HEK293 (cell line): ENCODE measurements around the gene EOMES.

Experiments
- BCL11A ChIP-seq: fragments of 450-650 bp; formaldehyde crosslinking; IDR thresholded peaks from 2 replicates; pipeline ENCODE4 v1.5.1; 2016; ENCODE audit warnings: low read depth, missing biosample characterization, missing genetic modification characterization
- EGR2 ChIP-seq: fragments of 450-650 bp; formaldehyde crosslinking; IDR thresholded peaks from 2 replicates; pipeline ENCODE4 v1.5.1; 2016; ENCODE audit warnings: low read depth, missing biosample characterization, missing genetic modification characterization
- GLIS2 ChIP-seq: fragments of 450-650 bp; formaldehyde crosslinking; IDR thresholded peaks from 2 replicates; pipeline ENCODE4 v1.5.1; 2016; ENCODE audit warnings: missing biosample characterization, missing genetic modification characterization
- PATZ1 ChIP-seq: fragments of 450-650 bp; formaldehyde crosslinking; IDR thresholded peaks from 2 replicates; pipeline ENCODE4 v1.5.1; 2016; ENCODE audit warnings: missing biosample characterization, missing genetic modification characterization
- PBX3 ChIP-seq: sonication (generic); formaldehyde crosslinking; IDR thresholded peaks from 2 replicates; pipeline ENCODE4 v1.8.1; 2022; ENCODE audit warnings: mild to moderate bottlenecking, moderate library complexity, missing genetic modification reagents
- REPIN1 ChIP-seq: fragments of 450-650 bp; formaldehyde crosslinking; IDR thresholded peaks from 2 replicates; pipeline ENCODE4 v1.5.1; 2017; ENCODE audit warnings: missing biosample characterization, missing genetic modification characterization, low read depth
- SP3 ChIP-seq: fragments of 450-650 bp; formaldehyde crosslinking; IDR thresholded peaks from 2 replicates; pipeline ENCODE4 v1.5.1; 2016; ENCODE audit warnings: missing biosample characterization, missing genetic modification characterization
- TCF7L2 ChIP-seq: IDR thresholded peaks from 2 replicates; pipeline ENCODE4 v1.6.1; 2011; ENCODE audit warnings: low read depth, mild to moderate bottlenecking, inconsistent platforms, low read length, moderate library complexity, borderline replicate concordance
- ZBTB1 ChIP-seq: fragments of 450-650 bp; formaldehyde crosslinking; IDR thresholded peaks from 2 replicates; pipeline ENCODE4 v1.5.1; 2016; ENCODE audit warnings: missing biosample characterization, missing genetic modification characterization
- ZBTB7A ChIP-seq: fragments of 450-650 bp; formaldehyde crosslinking; IDR thresholded peaks from 2 replicates; pipeline ENCODE4 v1.5.1; 2016; ENCODE audit warnings: low read depth, missing biosample characterization, missing genetic modification characterization
- ZNF112 ChIP-seq: fragments of 450-650 bp; formaldehyde crosslinking; IDR thresholded peaks from 2 replicates; pipeline ENCODE4 v1.5.0; 2017; ENCODE audit warnings: missing biosample characterization, missing genetic modification characterization
- ZNF169 ChIP-seq: fragments of 450-650 bp; formaldehyde crosslinking; IDR thresholded peaks from 2 replicates; pipeline ENCODE4 v1.5.1; 2016; ENCODE audit warnings: missing biosample characterization, missing genetic modification characterization
- ZNF175 ChIP-seq: fragments of 450-650 bp; formaldehyde crosslinking; IDR thresholded peaks from 2 replicates; pipeline ENCODE4 v1.5.1; 2016; ENCODE audit warnings: missing biosample characterization, missing genetic modification characterization
- ZNF19 ChIP-seq: fragments of 450-650 bp; formaldehyde crosslinking; IDR thresholded peaks from 2 replicates; pipeline ENCODE4; 2016; ENCODE audit warnings: missing biosample characterization, missing genetic modification characterization, low read depth
- ZNF426 ChIP-seq: fragments of 450-650 bp; formaldehyde crosslinking; IDR thresholded peaks from 2 replicates; pipeline ENCODE4 v1.5.1; 2017; ENCODE audit warnings: missing biosample characterization, missing genetic modification characterization, mild to moderate bottlenecking, inconsistent platforms, moderate library complexity
- ZNF555 ChIP-seq: fragments of 450-650 bp; formaldehyde crosslinking; conservative IDR thresholded peaks from 2 replicates; pipeline ENCODE4 v1.5.1; 2017; ENCODE audit warnings: missing biosample characterization, mild to moderate bottlenecking, missing genetic modification characterization, inconsistent platforms
- ZNF561 ChIP-seq: fragments of 450-650 bp; IDR thresholded peaks from 2 replicates; pipeline ENCODE4 v1.5.1; 2018; ENCODE audit warnings: missing biosample characterization, missing genetic modification characterization, borderline replicate concordance
- ZNF596 ChIP-seq: fragments of 450-650 bp; IDR thresholded peaks from 2 replicates; pipeline ENCODE4 v1.5.0; 2018; ENCODE audit warnings: missing biosample characterization, mild to moderate bottlenecking, missing genetic modification characterization, moderate library complexity
- ZNF600 ChIP-seq: fragments of 450-650 bp; formaldehyde crosslinking; IDR thresholded peaks from 2 replicates; pipeline ENCODE4 v1.5.1; 2016; ENCODE audit warnings: missing biosample characterization, missing genetic modification characterization
- ZNF610 ChIP-seq: fragments of 450-650 bp; formaldehyde crosslinking; IDR thresholded peaks from 2 replicates; pipeline ENCODE4 v1.5.1; 2016; ENCODE audit warnings: missing biosample characterization, missing genetic modification characterization, borderline replicate concordance
- ZNF677 ChIP-seq: fragments of 450-650 bp; IDR thresholded peaks from 2 replicates; pipeline ENCODE4 v1.5.0; 2018; ENCODE audit warnings: missing biosample characterization, mild to moderate bottlenecking, missing genetic modification characterization, moderate library complexity
- ZNF792 ChIP-seq: fragments of 450-650 bp; formaldehyde crosslinking; IDR thresholded peaks from 2 replicates; pipeline ENCODE4 v1.5.1; 2016; ENCODE audit warnings: missing biosample characterization, missing genetic modification characterization
- ZNF830 ChIP-seq: fragments of 450-650 bp; IDR thresholded peaks from 2 replicates; pipeline ENCODE4 v1.5.0; 2018; ENCODE audit warnings: missing biosample characterization, missing genetic modification characterization, low read depth, mild to moderate bottlenecking, moderate library complexity
- ZSCAN4 ChIP-seq: fragments of 450-650 bp; formaldehyde crosslinking; IDR thresholded peaks from 2 replicates; pipeline ENCODE4 v1.5.1; 2017; ENCODE audit warnings: missing biosample characterization, missing genetic modification characterization
- TF ChIP-seq, protein P1 (sequence below): fragments of 450-650 bp; formaldehyde crosslinking; conservative IDR thresholded peaks from 2 replicates; pipeline ENCODE4 v1.5.1; 2016; ENCODE audit warnings: low read depth, missing biosample characterization, missing genetic modification characterization
- TF ChIP-seq, protein P2 (sequence below): fragments of 450-650 bp; formaldehyde crosslinking; IDR thresholded peaks from 2 replicates; pipeline ENCODE4 v1.5.1; 2016; ENCODE audit warnings: missing biosample characterization, missing genetic modification characterization
- TF ChIP-seq, protein P3 (sequence below): fragments of 450-650 bp; formaldehyde crosslinking; optimal IDR thresholded peaks from 2 replicates; pipeline ENCODE3; 2016; ENCODE audit warnings: missing biosample characterization, mild to moderate bottlenecking, missing genetic modification characterization

EOMES gene

GRCh38 chr3:27729748-27730611 lies 7.9 kb upstream of the EOMES start (continued):
- TF ChIP-seq, protein P1, sequence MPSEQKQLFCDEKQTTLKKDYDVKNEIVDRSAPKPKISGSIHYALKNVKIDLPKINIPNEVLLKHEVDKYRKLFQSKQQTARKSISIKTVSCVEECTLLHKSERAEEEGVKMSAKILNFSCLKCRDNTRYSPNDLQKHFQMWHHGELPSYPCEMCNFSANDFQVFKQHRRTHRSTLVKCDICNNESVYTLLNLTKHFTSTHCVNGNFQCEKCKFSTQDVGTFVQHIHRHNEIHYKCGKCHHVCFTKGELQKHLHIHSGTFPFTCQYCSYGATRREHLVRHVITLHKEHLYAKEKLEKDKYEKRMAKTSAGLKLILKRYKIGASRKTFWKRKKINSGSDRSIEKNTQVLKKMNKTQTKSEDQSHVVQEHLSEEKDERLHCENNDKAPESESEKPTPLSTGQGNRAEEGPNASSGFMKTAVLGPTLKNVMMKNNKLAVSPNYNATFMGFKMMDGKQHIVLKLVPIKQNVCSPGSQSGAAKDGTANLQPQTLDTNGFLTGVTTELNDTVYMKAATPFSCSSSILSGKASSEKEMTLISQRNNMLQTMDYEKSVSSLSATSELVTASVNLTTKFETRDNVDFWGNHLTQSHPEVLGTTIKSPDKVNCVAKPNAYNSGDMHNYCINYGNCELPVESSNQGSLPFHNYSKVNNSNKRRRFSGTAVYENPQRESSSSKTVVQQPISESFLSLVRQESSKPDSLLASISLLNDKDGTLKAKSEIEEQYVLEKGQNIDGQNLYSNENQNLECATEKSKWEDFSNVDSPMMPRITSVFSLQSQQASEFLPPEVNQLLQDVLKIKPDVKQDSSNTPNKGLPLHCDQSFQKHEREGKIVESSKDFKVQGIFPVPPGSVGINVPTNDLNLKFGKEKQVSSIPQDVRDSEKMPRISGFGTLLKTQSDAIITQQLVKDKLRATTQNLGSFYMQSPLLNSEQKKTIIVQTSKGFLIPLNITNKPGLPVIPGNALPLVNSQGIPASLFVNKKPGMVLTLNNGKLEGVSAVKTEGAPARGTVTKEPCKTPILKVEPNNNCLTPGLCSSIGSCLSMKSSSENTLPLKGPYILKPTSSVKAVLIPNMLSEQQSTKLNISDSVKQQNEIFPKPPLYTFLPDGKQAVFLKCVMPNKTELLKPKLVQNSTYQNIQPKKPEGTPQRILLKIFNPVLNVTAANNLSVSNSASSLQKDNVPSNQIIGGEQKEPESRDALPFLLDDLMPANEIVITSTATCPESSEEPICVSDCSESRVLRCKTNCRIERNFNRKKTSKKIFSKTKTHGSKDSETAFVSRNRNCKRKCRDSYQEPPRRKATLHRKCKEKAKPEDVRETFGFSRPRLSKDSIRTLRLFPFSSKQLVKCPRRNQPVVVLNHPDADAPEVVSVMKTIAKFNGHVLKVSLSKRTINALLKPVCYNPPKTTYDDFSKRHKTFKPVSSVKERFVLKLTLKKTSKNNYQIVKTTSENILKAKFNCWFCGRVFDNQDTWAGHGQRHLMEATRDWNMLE (tag by site-specific recombination), result no peak
- TF ChIP-seq ZNF555 (tag by site-specific recombination) (no peak), REPIN1 (tag by site-specific recombination) (no peak), TCF7L2 (no peak), ZNF677 (tag by site-specific recombination) (no peak), EGR2 (peak; percentile 60), ZNF830 (tag by site-specific recombination) (no peak), BCL11A (tag by site-specific recombination) (no peak), PATZ1 (tag by site-specific recombination) (no peak), ZBTB7A (tag by site-specific recombination) (no peak), ZNF610 (no peak), ZNF112 (tag by site-specific recombination) (no peak), PBX3 (CRISPR knock-in tag) (no peak), ZNF175 (tag by site-specific recombination) (no peak), ZNF561 (tag by site-specific recombination) (no peak), ZBTB1 (tag by site-specific recombination) (no peak), ZNF19 (tag by site-specific recombination) (no peak), GLIS2 (tag by site-specific recombination) (0 out of 2 replicates have a peak, but pooled peaks have one; percentile 10), ZNF426 (tag by site-specific recombination) (no peak), SP3 (tag by site-specific recombination) (no peak), ZNF596 (tag by site-specific recombination) (no peak), ZNF600 (tag by site-specific recombination) (peak; percentile 59), ZSCAN4 (tag by site-specific recombination) (no peak), ZNF792 (tag by site-specific recombination) (no peak), ZNF169 (tag by site-specific recombination) (no peak)
- TF ChIP-seq, protein P2, sequence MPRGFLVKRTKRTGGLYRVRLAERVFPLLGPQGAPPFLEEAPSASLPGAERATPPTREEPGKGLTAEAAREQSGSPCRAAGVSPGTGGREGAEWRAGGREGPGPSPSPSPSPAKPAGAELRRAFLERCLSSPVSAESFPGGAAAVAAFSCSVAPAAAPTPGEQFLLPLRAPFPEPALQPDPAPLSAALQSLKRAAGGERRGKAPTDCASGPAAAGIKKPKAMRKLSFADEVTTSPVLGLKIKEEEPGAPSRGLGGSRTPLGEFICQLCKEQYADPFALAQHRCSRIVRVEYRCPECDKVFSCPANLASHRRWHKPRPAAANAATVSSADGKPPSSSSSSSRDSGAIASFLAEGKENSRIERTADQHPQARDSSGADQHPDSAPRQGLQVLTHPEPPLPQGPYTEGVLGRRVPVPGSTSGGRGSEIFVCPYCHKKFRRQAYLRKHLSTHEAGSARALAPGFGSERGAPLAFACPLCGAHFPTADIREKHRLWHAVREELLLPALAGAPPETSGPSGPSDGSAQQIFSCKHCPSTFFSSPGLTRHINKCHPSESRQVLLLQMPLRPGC (tag by site-specific recombination), result no peak
- TF ChIP-seq, protein P3, sequence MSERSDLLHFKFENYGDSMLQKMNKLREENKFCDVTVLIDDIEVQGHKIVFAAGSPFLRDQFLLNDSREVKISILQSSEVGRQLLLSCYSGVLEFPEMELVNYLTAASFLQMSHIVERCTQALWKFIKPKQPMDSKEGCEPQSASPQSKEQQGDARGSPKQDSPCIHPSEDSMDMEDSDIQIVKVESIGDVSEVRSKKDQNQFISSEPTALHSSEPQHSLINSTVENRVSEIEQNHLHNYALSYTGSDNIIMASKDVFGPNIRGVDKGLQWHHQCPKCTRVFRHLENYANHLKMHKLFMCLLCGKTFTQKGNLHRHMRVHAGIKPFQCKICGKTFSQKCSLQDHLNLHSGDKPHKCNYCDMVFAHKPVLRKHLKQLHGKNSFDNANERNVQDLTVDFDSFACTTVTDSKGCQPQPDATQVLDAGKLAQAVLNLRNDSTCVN, result peak; percentile 40
